Measurements from ENCODE around the gene TBC1D22A. TPM values are rescaled to one million over a fixed set of nuclear protein-coding genes. Genes with fewer than 3 reads are reported as not detected.
"Not testable (repeated sequence)": the region's sequence is repeated elsewhere in the genome, so short reads cannot be mapped to it uniquely, and the experiment has no call there.

TBC1D22A gene
- polyA plus RNA-seq, 1 donor (not counting 4 experiments of a cell fraction or from before 2014, with no cell fraction given): 20.9 TPM

GRCh38 chr22:46780453-46780852, 18.0 kb downstream of the TBC1D22A start:
- FAIRE-seq (no peak), DNase-seq (ENCODE audit: low read depth, low spot score) (no peak)
- H3K9me3 ChIP-seq (ENCODE audit: control insufficient read depth, low read depth, low read length): no peaks in the 10 kb centered on the region
- dilution Hi-C loops (cut with MboI; ENCODE audit: extremely low pct_ligation_motif_present, low sequenced_read_pairs): no loop called here
- peaks cover 3% of the 10 kb centered on the region in 2 experiments for H3K36me3 ChIP-seq (ENCODE audit: control insufficient read depth in 2 of 2, extremely low read depth in 1 of 2, insufficient read depth in 2 of 2, low read length in 2 of 2)
- H3K27ac ChIP-seq (ENCODE audit: control insufficient read depth, insufficient read depth, low read length): no peak overlapping the region
- H3K4me1 ChIP-seq (ENCODE audit: control insufficient read depth, extremely low read depth, insufficient read depth, low read length): peaks cover 9% of the 10 kb centered on the region
- H3K79me2 ChIP-seq (ENCODE audit: control insufficient read depth, insufficient read depth, low read length): peaks cover 95% of the 10 kb centered on the region
- no peaks in the 10 kb centered on the region for H3K9me1 ChIP-seq (ENCODE audit: control insufficient read depth, extremely low read depth, insufficient read depth, low read length)
- no peak overlapping the region for H2AFZ ChIP-seq (ENCODE audit: control insufficient read depth, low read length)
- H3K4me3 ChIP-seq (ENCODE audit: control insufficient read depth in 2 of 3, extremely low read depth in 1 of 3, insufficient read depth in 2 of 3, low read depth in 1 of 3, low read length in 3 of 3): no peak overlapping the region
- H3K9ac ChIP-seq (ENCODE audit: control insufficient read depth, extremely low read depth, insufficient read depth, low read length): no peak overlapping the region
- no peaks in the 10 kb centered on the region for H3K27me3 ChIP-seq (ENCODE audit: control insufficient read depth, extremely low read depth, insufficient read depth, low read length)
- TF ChIP-seq EZH2 (IDR thresholded peaks at IDR 0.05; ENCODE audit: low read length): no peak
- TF ChIP-seq, protein P1, sequence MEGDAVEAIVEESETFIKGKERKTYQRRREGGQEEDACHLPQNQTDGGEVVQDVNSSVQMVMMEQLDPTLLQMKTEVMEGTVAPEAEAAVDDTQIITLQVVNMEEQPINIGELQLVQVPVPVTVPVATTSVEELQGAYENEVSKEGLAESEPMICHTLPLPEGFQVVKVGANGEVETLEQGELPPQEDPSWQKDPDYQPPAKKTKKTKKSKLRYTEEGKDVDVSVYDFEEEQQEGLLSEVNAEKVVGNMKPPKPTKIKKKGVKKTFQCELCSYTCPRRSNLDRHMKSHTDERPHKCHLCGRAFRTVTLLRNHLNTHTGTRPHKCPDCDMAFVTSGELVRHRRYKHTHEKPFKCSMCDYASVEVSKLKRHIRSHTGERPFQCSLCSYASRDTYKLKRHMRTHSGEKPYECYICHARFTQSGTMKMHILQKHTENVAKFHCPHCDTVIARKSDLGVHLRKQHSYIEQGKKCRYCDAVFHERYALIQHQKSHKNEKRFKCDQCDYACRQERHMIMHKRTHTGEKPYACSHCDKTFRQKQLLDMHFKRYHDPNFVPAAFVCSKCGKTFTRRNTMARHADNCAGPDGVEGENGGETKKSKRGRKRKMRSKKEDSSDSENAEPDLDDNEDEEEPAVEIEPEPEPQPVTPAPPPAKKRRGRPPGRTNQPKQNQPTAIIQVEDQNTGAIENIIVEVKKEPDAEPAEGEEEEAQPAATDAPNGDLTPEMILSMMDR (optimal IDR thresholded peaks at IDR 0.05 in 1 of 3, IDR thresholded peaks at IDR 0.05 in 1 of 3, conservative IDR thresholded peaks at IDR 0.05 in 1 of 3; ENCODE audit: extremely low read depth in 1 of 3, insufficient read depth in 2 of 3, low read length in 3 of 3): no peak
- H4K20me1 ChIP-seq (ENCODE audit: control insufficient read depth, extremely low read depth, insufficient read depth, low read length): peaks cover 4% of the 10 kb centered on the region
- H3K4me2 ChIP-seq (ENCODE audit: control insufficient read depth, extremely low read depth, insufficient read depth, low read depth, low read length): no peak overlapping the region

GRCh38 chr22:46781291-46781690, 18.8 kb downstream of the TBC1D22A start:
- Histone ChIP-seq H4K20me1 (ENCODE audit: control insufficient read depth, extremely low read depth, insufficient read depth, low read length) (peaks cover 4% of the 10 kb centered on the region), H2AFZ (ENCODE audit: control insufficient read depth, low read length) (no peak overlapping the region), H3K79me2 (ENCODE audit: control insufficient read depth, insufficient read depth, low read length) (peaks cover 95% of the 10 kb centered on the region), H3K4me1 (ENCODE audit: control insufficient read depth, extremely low read depth, insufficient read depth, low read length) (peaks cover under 1% of the 10 kb centered on the region), H3K4me3 (ENCODE audit: control insufficient read depth in 2 of 3, extremely low read depth in 1 of 3, insufficient read depth in 2 of 3, low read depth in 1 of 3, low read length in 3 of 3) (no peak overlapping the region), H3K36me3 (ENCODE audit: control insufficient read depth in 2 of 2, extremely low read depth in 1 of 2, insufficient read depth in 2 of 2, low read length in 2 of 2) (peaks cover 3% of the 10 kb centered on the region in 2 experiments), H3K4me2 (ENCODE audit: control insufficient read depth, extremely low read depth, insufficient read depth, low read depth, low read length) (no peak overlapping the region), H3K9me1 (ENCODE audit: control insufficient read depth, extremely low read depth, insufficient read depth, low read length) (no peaks in the 10 kb centered on the region), H3K9ac (ENCODE audit: control insufficient read depth, extremely low read depth, insufficient read depth, low read length) (no peak overlapping the region), H3K27me3 (ENCODE audit: control insufficient read depth, extremely low read depth, insufficient read depth, low read length) (no peaks in the 10 kb centered on the region), H3K9me3 (ENCODE audit: control insufficient read depth, low read depth, low read length) (no peaks in the 10 kb centered on the region), H3K27ac (ENCODE audit: control insufficient read depth, insufficient read depth, low read length) (no peak overlapping the region)
- dilution Hi-C loops (cut with MboI; ENCODE audit: extremely low pct_ligation_motif_present, low sequenced_read_pairs): no loop called here
- no peak for DNase-seq (ENCODE audit: low read depth, low spot score)
- TF ChIP-seq, protein P1 (optimal IDR thresholded peaks at IDR 0.05 in 1 of 3, IDR thresholded peaks at IDR 0.05 in 1 of 3, conservative IDR thresholded peaks at IDR 0.05 in 1 of 3; ENCODE audit: extremely low read depth in 1 of 3, insufficient read depth in 2 of 3, low read length in 3 of 3): no peak
- TF ChIP-seq EZH2 (IDR thresholded peaks at IDR 0.05; ENCODE audit: low read length): no peak
- FAIRE-seq: no peak

- H4K20me1 ChIP-seq (ENCODE audit: control insufficient read depth, extremely low read depth, insufficient read depth, low read length); DNase-seq (ENCODE audit: low read depth, low spot score); H3K36me3 ChIP-seq (ENCODE audit: control insufficient read depth in 2 of 2, extremely low read depth in 1 of 2, insufficient read depth in 2 of 2, low read length in 2 of 2); H3K9ac ChIP-seq (ENCODE audit: control insufficient read depth, extremely low read depth, insufficient read depth, low read length); H3K9me3 ChIP-seq (ENCODE audit: control insufficient read depth, low read depth, low read length); dilution Hi-C loops (cut with MboI; ENCODE audit: extremely low pct_ligation_motif_present, low sequenced_read_pairs); H3K4me2 ChIP-seq (ENCODE audit: control insufficient read depth, extremely low read depth, insufficient read depth, low read depth, low read length); H2AFZ ChIP-seq (ENCODE audit: control insufficient read depth, low read length); H3K27me3 ChIP-seq (ENCODE audit: control insufficient read depth, extremely low read depth, insufficient read depth, low read length); H3K4me3 ChIP-seq (ENCODE audit: control insufficient read depth in 2 of 3, extremely low read depth in 1 of 3, insufficient read depth in 2 of 3, low read depth in 1 of 3, low read length in 3 of 3); H3K4me1 ChIP-seq (ENCODE audit: control insufficient read depth, extremely low read depth, insufficient read depth, low read length); H3K27ac ChIP-seq (ENCODE audit: control insufficient read depth, insufficient read depth, low read length); H3K9me1 ChIP-seq (ENCODE audit: control insufficient read depth, extremely low read depth, insufficient read depth, low read length); FAIRE-seq: not testable (repeated sequence)
- H3K79me2 ChIP-seq (ENCODE audit: control insufficient read depth, insufficient read depth, low read length): peaks cover 94% of the 10 kb centered on the region
These were observed 19.8 kb downstream of the TBC1D22A start for GRCh38 chr22:46782200-46782599.

Measured in keratinocyte (primary cell).